ENCODE measurements around the gene RHOBTB3. TPM values are rescaled to one million over a fixed set of nuclear protein-coding genes. Genes with fewer than 3 reads are reported as not detected.
"Not testable (repeated sequence)": the region's sequence is repeated elsewhere in the genome, so short reads cannot be mapped to it uniquely, and the experiment has no call there.

The RHOBTB3 gene
- total and polyA plus RNA-seq, 4 donors = 12.9 to 150 (median 30.6) TPM

DNA sequence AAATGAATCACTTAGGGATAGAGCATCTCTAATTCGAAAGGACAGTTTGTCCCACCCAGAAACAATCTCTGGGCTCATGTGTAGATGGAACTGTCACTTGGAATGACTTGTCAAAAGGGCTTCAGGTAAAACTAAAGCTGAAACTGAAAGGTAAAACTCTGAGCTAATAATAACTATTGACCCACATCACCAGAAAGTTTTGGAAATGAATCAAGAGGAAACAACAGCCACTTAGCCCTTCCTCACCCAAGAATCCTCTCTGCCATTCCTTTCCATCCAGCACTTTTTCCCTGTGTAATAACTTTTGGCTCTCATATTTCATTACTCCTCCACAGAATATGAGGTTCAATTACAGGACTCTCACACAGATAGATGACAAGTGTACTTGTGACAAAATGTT is 105.4 kb downstream of the RHOBTB3 start:
- no peak overlapping the region for H3K9ac ChIP-seq (ENCODE audit: insufficient read depth in 1 of 2, low read length in 2 of 2)
- no peak overlapping the region for H3K4me3 ChIP-seq
- peak overlapping the region in 1 of 2 donors; percentile 27 for H3K27ac ChIP-seq (ENCODE audit: low read depth in 1 of 2, low read length in 1 of 2)
- H3K4me1 ChIP-seq (ENCODE audit: control insufficient read depth in 5 of 5, insufficient read depth in 5 of 5, low read length in 5 of 5) = peaks cover 0 to 6% (median 0%) of the 10 kb centered on the region in 5 donors
- no peaks in the 10 kb centered on the region for H3K9me3 ChIP-seq (ENCODE audit: control insufficient read depth in 4 of 4, insufficient read depth in 3 of 4, low read length in 3 of 4)
- WGBS, 2 donors = 85 to 94% methylated on average over 1 of the region's 1 CpG
- H3K36me3 ChIP-seq (ENCODE audit: control insufficient read depth in 4 of 4, insufficient read depth in 4 of 4, low read length in 4 of 4) = no peaks in the 10 kb centered on the region
- no peaks in the 10 kb centered on the region for H3K27me3 ChIP-seq (ENCODE audit: control insufficient read depth in 3 of 3, insufficient read depth in 3 of 3, low read length in 2 of 3)
- DNase-seq (no peak), ATAC-seq (ENCODE audit: insufficient read depth, low FRiP score) (no peak)
- no peak for TF ChIP-seq CTCF (IDR thresholded peaks at IDR 0.05; ENCODE audit: control extremely low read depth, extremely low read depth)

DNA sequence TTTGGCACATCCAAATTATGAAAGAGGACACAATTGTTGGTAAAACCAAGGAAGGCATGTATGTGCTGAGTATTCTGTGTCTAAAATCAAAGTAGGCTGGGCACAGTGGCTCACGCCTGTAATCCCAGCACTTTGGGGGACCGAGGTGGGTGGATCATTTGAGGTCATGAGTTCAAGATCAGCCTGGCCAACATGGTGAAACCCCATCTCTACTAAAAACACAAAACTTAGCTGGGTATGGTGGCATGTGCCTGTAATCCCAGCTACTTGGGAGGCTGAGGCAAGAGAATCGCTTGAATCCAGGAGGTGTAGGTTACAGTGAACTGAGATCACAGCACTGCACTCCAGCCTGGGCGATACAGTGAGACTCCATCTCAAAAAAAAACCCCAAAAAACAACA is 105.8 kb downstream of the RHOBTB3 start:
- H3K4me1 ChIP-seq (ENCODE audit: control insufficient read depth in 5 of 5, insufficient read depth in 5 of 5, low read length in 5 of 5) = not testable (repeated sequence)

DNA sequence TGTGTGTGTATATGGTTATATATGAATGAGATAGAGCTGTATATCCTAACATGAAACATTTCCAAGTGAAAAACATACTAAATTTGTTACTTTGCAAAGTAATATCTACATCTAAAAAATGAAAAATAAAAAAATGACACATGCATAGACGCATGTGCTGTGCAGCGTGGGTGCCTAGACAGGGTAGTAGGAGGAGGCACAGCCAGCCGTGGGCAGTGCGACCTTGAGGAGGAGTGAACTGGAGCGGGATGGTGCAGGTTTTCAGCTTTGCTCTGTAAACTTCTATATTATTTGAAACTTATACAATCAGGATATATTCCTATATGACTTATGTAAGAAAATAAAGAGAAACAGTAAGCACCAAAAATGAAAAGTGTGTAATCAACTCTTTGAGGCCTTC is 106.4 kb downstream of the RHOBTB3 start:
- no peaks in the 10 kb centered on the region for H3K27me3 ChIP-seq (ENCODE audit: control insufficient read depth in 3 of 3, insufficient read depth in 3 of 3, low read length in 2 of 3)
- DNase-seq (no peak), ATAC-seq (ENCODE audit: insufficient read depth, low FRiP score) (no peak)
- H3K9me3 ChIP-seq (ENCODE audit: control insufficient read depth in 4 of 4, insufficient read depth in 3 of 4, low read length in 3 of 4) = no peaks in the 10 kb centered on the region
- WGBS, 2 donors = 94 to 97% methylated on average over 5 of the region's 5 CpGs
- no peak overlapping the region for H3K4me3 ChIP-seq
- H3K36me3 ChIP-seq (ENCODE audit: control insufficient read depth in 4 of 4, insufficient read depth in 4 of 4, low read length in 4 of 4) = no peaks in the 10 kb centered on the region
- peaks cover 0 to 6% (median 0%) of the 10 kb centered on the region in 5 donors for H3K4me1 ChIP-seq (ENCODE audit: control insufficient read depth in 5 of 5, insufficient read depth in 5 of 5, low read length in 5 of 5)
- no peak overlapping the region for H3K9ac ChIP-seq (ENCODE audit: insufficient read depth in 1 of 2, low read length in 2 of 2)
- no peak for TF ChIP-seq CTCF (IDR thresholded peaks at IDR 0.05; ENCODE audit: control extremely low read depth, extremely low read depth)
- no peak overlapping the region for H3K27ac ChIP-seq (ENCODE audit: low read depth in 1 of 2, low read length in 1 of 2)

More for the DNA sequence above, 105.8 kb downstream of the RHOBTB3 start:
- H3K9me3 ChIP-seq (ENCODE audit: control insufficient read depth in 4 of 4, insufficient read depth in 3 of 4, low read length in 3 of 4); H3K27ac ChIP-seq (ENCODE audit: low read depth in 1 of 2, low read length in 1 of 2); ATAC-seq (ENCODE audit: insufficient read depth, low FRiP score); H3K27me3 ChIP-seq (ENCODE audit: control insufficient read depth in 3 of 3, insufficient read depth in 3 of 3, low read length in 2 of 3); H3K4me3 ChIP-seq; DNase-seq; H3K36me3 ChIP-seq (ENCODE audit: control insufficient read depth in 4 of 4, insufficient read depth in 4 of 4, low read length in 4 of 4); H3K9ac ChIP-seq (ENCODE audit: insufficient read depth in 1 of 2, low read length in 2 of 2): not testable (repeated sequence)
- 93 to 94% methylated on average over 4 of the region's 4 CpGs for WGBS, 2 donors

GRCh38 chr5:95838001-95838520 is 106.9 kb downstream of the RHOBTB3 start:
- WGBS, 2 donors = 88 to 91% methylated on average over 8 of the region's 8 CpGs
- Histone ChIP-seq H3K9me3 (ENCODE audit: control insufficient read depth in 4 of 4, insufficient read depth in 3 of 4, low read length in 3 of 4) (no peaks in the 10 kb centered on the region), H3K4me3 (no peak overlapping the region), H3K4me1 (ENCODE audit: control insufficient read depth in 5 of 5, insufficient read depth in 5 of 5, low read length in 5 of 5) (peaks cover 0 to 6% (median 0%) of the 10 kb centered on the region in 5 donors), H3K36me3 (ENCODE audit: control insufficient read depth in 4 of 4, insufficient read depth in 4 of 4, low read length in 4 of 4) (no peaks in the 10 kb centered on the region), H3K27me3 (ENCODE audit: control insufficient read depth in 3 of 3, insufficient read depth in 3 of 3, low read length in 2 of 3) (no peaks in the 10 kb centered on the region), H3K27ac (ENCODE audit: low read depth in 1 of 2, low read length in 1 of 2) (no peak overlapping the region), H3K9ac (ENCODE audit: insufficient read depth in 1 of 2, low read length in 2 of 2) (no peak overlapping the region)
- TF ChIP-seq CTCF (IDR thresholded peaks at IDR 0.05; ENCODE audit: control extremely low read depth, extremely low read depth) = no peak
- DNase-seq (no peak), ATAC-seq (ENCODE audit: insufficient read depth, low FRiP score) (no peak)
